H9 (cell line): Measurements from ENCODE around the gene SRRM3. TPM values are rescaled to one million over a fixed set of nuclear protein-coding genes. Genes with fewer than 3 reads are reported as not detected.
A peak's percentile ranks its signal among the peaks of the same experiment; 100 is the strongest.

Experiments used
- DNase-seq: peaks from one replicate; pipeline ENCODE4 v3.0.0-alpha.2; 2017
- H2AFZ ChIP-seq: one replicate; pipeline ENCODE4 v1.6.1; 2013; ENCODE audit warnings: mild to moderate bottlenecking, low read length, control low read depth, moderate library complexity
- H2AK5ac ChIP-seq: 2 replicates; pipeline ENCODE4 v1.6.1; 2013; ENCODE audit warnings: low read length, control low read depth, mixed read lengths; ENCODE audit not compliant: insufficient read length
- H2BK120ac ChIP-seq: one replicate; pipeline ENCODE4 v1.6.1; 2013; ENCODE audit warnings: low read depth, mild to moderate bottlenecking, low read length, control low read depth, inconsistent platforms; ENCODE audit not compliant: poor library complexity, severe bottlenecking
- H2BK12ac ChIP-seq: 2 replicates; pipeline ENCODE4 v1.6.1; 2013; ENCODE audit warnings: low read length, control low read depth, mixed read lengths, low read depth; ENCODE audit not compliant: insufficient read length
- H2BK15ac ChIP-seq: 2 replicates; pipeline ENCODE4 v1.6.1; 2013; ENCODE audit warnings: low read depth, low read length, control low read depth
- H2BK20ac ChIP-seq: one replicate; pipeline ENCODE4 v1.6.1; 2013; ENCODE audit warnings: low read depth, mild to moderate bottlenecking, low read length, control low read depth, inconsistent platforms; ENCODE audit not compliant: poor library complexity, severe bottlenecking
- H2BK5ac ChIP-seq: 2 replicates; pipeline ENCODE4 v1.6.1; 2013; ENCODE audit warnings: low read length, control low read depth, mixed read lengths; ENCODE audit not compliant: insufficient read length
- H3K14ac ChIP-seq: 2 replicates; pipeline ENCODE4 v1.6.1; 2013; ENCODE audit warnings: low read length, control low read depth; ENCODE audit not compliant: insufficient read depth
- H3K18ac ChIP-seq: 2 replicates; pipeline ENCODE4 v1.6.1; 2013; ENCODE audit warnings: low read depth, mild to moderate bottlenecking, mixed read lengths, low read length, control low read depth; ENCODE audit not compliant: insufficient read length
- H3K23ac ChIP-seq: 2 replicates; pipeline ENCODE4 v1.6.1; 2013; ENCODE audit warnings: low read length, control low read depth, mixed read lengths, low read depth; ENCODE audit not compliant: insufficient read length
- H3K23me2 ChIP-seq: 2 replicates; pipeline ENCODE4 v1.6.1; 2013; ENCODE audit warnings: low read depth, mild to moderate bottlenecking, mixed read lengths, low read length, control low read depth; ENCODE audit not compliant: insufficient read length, poor library complexity, severe bottlenecking
- H3K27ac ChIP-seq: 2 replicates; pipeline ENCODE4 v1.5.1; 2013; ENCODE audit warnings: low read length, control low read depth, mixed read lengths, low read depth; ENCODE audit not compliant: insufficient read length
- H3K27me3 ChIP-seq: 2 replicates; pipeline ENCODE4 v1.6.1; 2013; ENCODE audit warnings: low read length, control low read depth, inconsistent platforms; ENCODE audit not compliant: insufficient read depth
- H3K4ac ChIP-seq: 2 replicates; pipeline ENCODE4 v1.6.1; 2013; ENCODE audit warnings: low read depth, mild to moderate bottlenecking, control low read depth, inconsistent platforms, low read length, moderate library complexity
- H3K4me1 ChIP-seq: 2 replicates; pipeline ENCODE4 v1.6.1; 2013; ENCODE audit warnings: low read length, control low read depth, inconsistent platforms; ENCODE audit not compliant: insufficient read depth
- H3K4me2 ChIP-seq: 2 replicates; pipeline ENCODE4 v1.6.1; 2013; ENCODE audit warnings: low read length, control low read depth, mixed read lengths; ENCODE audit not compliant: insufficient read length, insufficient read depth
- H3K56ac ChIP-seq: 2 replicates; pipeline ENCODE4 v1.6.1; 2013; ENCODE audit warnings: low read depth, mild to moderate bottlenecking, mixed read lengths, low read length, control low read depth; ENCODE audit not compliant: insufficient read length
- H3K79me1 ChIP-seq: 2 replicates; pipeline ENCODE4 v1.6.1; 2013; ENCODE audit warnings: low read depth, mild to moderate bottlenecking, moderate library complexity, low read length, control low read depth, inconsistent platforms; ENCODE audit not compliant: insufficient read depth, poor library complexity, severe bottlenecking
- H3K79me2 ChIP-seq: 2 replicates; pipeline ENCODE4 v1.6.1; 2013; ENCODE audit warnings: low read length, control low read depth, inconsistent platforms; ENCODE audit not compliant: insufficient read depth
- H3K9ac ChIP-seq: 2 replicates; pipeline ENCODE4 v1.6.1; 2013; ENCODE audit warnings: low read length, control low read depth, mixed read lengths; ENCODE audit not compliant: insufficient read length; ENCODE audit errors: extremely low read depth
- H3K9me3 ChIP-seq: one replicate; pipeline ENCODE4 v1.6.1; 2013; ENCODE audit warnings: low read depth, low read length, inconsistent platforms; ENCODE audit not compliant: control insufficient read depth
- H3T11ph ChIP-seq: one replicate; pipeline ENCODE4 v1.6.1; 2013; ENCODE audit warnings: mild to moderate bottlenecking, low read length, control low read depth, inconsistent platforms
- H4K20me1 ChIP-seq: one replicate; pipeline ENCODE4 v1.6.1; 2013; ENCODE audit not compliant: control insufficient read depth, insufficient read length, insufficient read depth
- H4K5ac ChIP-seq: 2 replicates; pipeline ENCODE4 v1.6.1; 2013; ENCODE audit warnings: low read depth, mild to moderate bottlenecking, mixed read lengths, low read length, control low read depth; ENCODE audit not compliant: insufficient read length
- H4K8ac ChIP-seq: replicated peaks from 2 replicates; pipeline ENCODE4 v1.6.1; 2013; ENCODE audit warnings: low read length, control low read depth, mixed read lengths, low read depth; ENCODE audit not compliant: insufficient read length
- H4K91ac ChIP-seq: 2 replicates; pipeline ENCODE4 v1.6.1; 2013; ENCODE audit warnings: low read depth, mild to moderate bottlenecking, moderate library complexity, mixed read lengths, low read length, control low read depth; ENCODE audit not compliant: insufficient read length
- H3K27ac Mint-ChIP-seq, 3 experiments: 2 replicates in 2 of 3; 3 replicates in 1 of 3; pipeline ENCODE4 v1.8.0; 2020 to 2021; ENCODE audit warnings: mixed read lengths in 3 of 3, mild to moderate bottlenecking in 1 of 3, moderate library complexity in 1 of 3
- H3K27me3 Mint-ChIP-seq: 2 replicates; pipeline ENCODE4 v1.8.0; 2021; ENCODE audit warnings: low read depth, mild to moderate bottlenecking, moderate library complexity, mixed read lengths
- H3K36me3 Mint-ChIP-seq, 3 experiments: 2 replicates in 2 of 3; 3 replicates in 1 of 3; pipeline ENCODE4 v1.8.0; 2020 to 2021; ENCODE audit warnings: low read depth in 3 of 3, mixed read lengths in 3 of 3; ENCODE audit not compliant: insufficient read depth in 1 of 3
- H3K4me1 Mint-ChIP-seq, 2 experiments: 2 replicates each; pipeline ENCODE4 v1.8.0; 2020; ENCODE audit warnings: mixed read lengths in 2 of 2
- H3K4me3 Mint-ChIP-seq, 2 experiments: 2 replicates in 1 of 2; 3 replicates in 1 of 2; pipeline ENCODE4 v1.8.0; 2020 to 2021; ENCODE audit warnings: mild to moderate bottlenecking in 2 of 2, mixed read lengths in 2 of 2, moderate library complexity in 1 of 2
- H3K9me3 Mint-ChIP-seq, 2 experiments: 2 replicates in 1 of 2; 3 replicates in 1 of 2; pipeline ENCODE4 v1.8.0; 2020; ENCODE audit warnings: mild to moderate bottlenecking in 2 of 2, mixed read lengths in 2 of 2, moderate library complexity in 1 of 2
- CTCF ChIP-seq: fragments of 200-600 bp; sonication (generic); conservative IDR thresholded peaks from 3 replicates; pipeline ENCODE4 v1.8.0; 2021; ENCODE audit warnings: antibody characterized with exemption, mild to moderate bottlenecking
- WGBS: extraction: QIAGEN DNeasy Blood & Tissue Kit; methylation state at CpG from one replicate; pipeline ENCODE4 v1.1.7; 2013; ENCODE audit warnings: missing lambda C conversion rate, low lambda C conversion rate, mixed read lengths; ENCODE audit not compliant: insufficient read length; ENCODE audit errors: extremely low coverage; 5-methylcytosine and 5-hydroxymethylcytosine counted together
- total RNA-seq: library from RNA; stranded (reverse); gene quantifications from 2 replicates; pipeline ENCODE4 v1.2.1, GENCODE V29; 2021

The SRRM3 gene
- total RNA-seq, 1 experiment from 2014 or later: 11.0 TPM

GRCh38 chr7:76317782-76318487, 116.2 kb downstream of the SRRM3 start:
- DNase-seq: peak; percentile 99
- Mint-ChIP-seq H3K4me3 (peak overlapping the region; percentile 73 to 92), H3K9me3 (no peaks in the 10 kb centered on the region), H3K4me1 (peaks cover 25 to 26% of the 10 kb centered on the region in 2 experiments), H3K27me3 (no peaks in the 10 kb centered on the region), H3K27ac (peak overlapping the region; percentile 95 to 99 (median 98)), H3K36me3 (peaks cover 2 to 18% (median 3%) of the 10 kb centered on the region in 3 experiments; a peak in 4 of 7 replicates)
- no peak overlapping the region for H3K56ac ChIP-seq
- H3K27me3 ChIP-seq: no peaks in the 10 kb centered on the region
- peaks cover 4% of the 10 kb centered on the region; the same call in 1 of the 2 replicates for H3K4me1 ChIP-seq
- no peaks in the 10 kb centered on the region for H3K9me3 ChIP-seq
- no peaks in the 10 kb centered on the region for H3K79me2 ChIP-seq
- H3K27ac ChIP-seq: peak overlapping the region; percentile 8
- TF ChIP-seq CTCF: no peak
- no peak overlapping the region for H3K23ac ChIP-seq
- no peak overlapping the region for H2BK12ac ChIP-seq
- peaks cover 3% of the 10 kb centered on the region for H3K23me2 ChIP-seq
- no peak overlapping the region for H4K91ac ChIP-seq
- peak overlapping the region; percentile 51 for H3K9ac ChIP-seq
- no peak overlapping the region for H2BK120ac ChIP-seq
- WGBS: no CpG with 5 or more reads among the region's 50 CpGs
- H4K5ac ChIP-seq: no peak overlapping the region
- no peak overlapping the region for H2BK20ac ChIP-seq
- H3K4me2 ChIP-seq: peak overlapping the region; percentile 53
- no peak overlapping the region for H3T11ph ChIP-seq
- peak overlapping the region; percentile 90 for H3K18ac ChIP-seq
- H4K8ac ChIP-seq: no peak overlapping the region
- no peak overlapping the region for H2AK5ac ChIP-seq
- H4K20me1 ChIP-seq: no peaks in the 10 kb centered on the region
- H2AFZ ChIP-seq: no peak overlapping the region
- no peaks in the 10 kb centered on the region for H3K79me1 ChIP-seq
- H3K4ac ChIP-seq: no peak overlapping the region; the same call in 1 of the 2 replicates
- no peak overlapping the region for H2BK15ac ChIP-seq
- H2BK5ac ChIP-seq: no peak overlapping the region
- peak overlapping the region; percentile 94 for H3K14ac ChIP-seq
